LNCaP clone FGC (cell line): ENCODE data around the gene ASIC1.

Experiments
- DNase-seq: peaks from one replicate; pipeline ENCODE4 v3.0.0-alpha.2; 2011; ENCODE audit warnings: low read depth
- H3K4me3 ChIP-seq: 2 replicates; pipeline ENCODE4 v1.5.1; 2011; ENCODE audit warnings: mild to moderate bottlenecking, low read depth, low read length, control low read depth
- TF ChIP-seq, protein P1 (sequence below): IDR thresholded peaks from 2 replicates; pipeline ENCODE4 v1.5.1; 2012; ENCODE audit warnings: mild to moderate bottlenecking; ENCODE audit not compliant: control insufficient read depth, insufficient read depth; ENCODE audit errors: extremely low read depth

Gene ASIC1

DNA sequence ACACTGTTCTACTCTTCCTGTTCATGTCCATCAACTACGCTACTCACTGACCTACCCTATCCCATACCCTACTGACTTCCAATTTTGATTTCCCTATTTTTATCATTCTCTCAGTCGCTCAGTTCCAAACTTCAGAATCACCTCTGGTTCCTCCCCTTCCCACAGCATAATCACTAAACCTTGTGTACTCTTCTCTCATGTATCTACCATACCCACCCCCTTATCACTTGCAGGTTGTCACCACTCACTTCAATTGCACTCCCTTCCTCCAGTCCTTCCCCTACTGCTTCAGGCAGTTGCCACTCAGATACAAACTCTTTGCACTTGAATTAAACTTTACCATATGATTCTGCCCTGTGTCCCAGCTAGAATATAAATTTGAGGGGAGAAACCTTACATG, 38.4 kb upstream of the ASIC1 start:
- TF ChIP-seq, protein P1, sequence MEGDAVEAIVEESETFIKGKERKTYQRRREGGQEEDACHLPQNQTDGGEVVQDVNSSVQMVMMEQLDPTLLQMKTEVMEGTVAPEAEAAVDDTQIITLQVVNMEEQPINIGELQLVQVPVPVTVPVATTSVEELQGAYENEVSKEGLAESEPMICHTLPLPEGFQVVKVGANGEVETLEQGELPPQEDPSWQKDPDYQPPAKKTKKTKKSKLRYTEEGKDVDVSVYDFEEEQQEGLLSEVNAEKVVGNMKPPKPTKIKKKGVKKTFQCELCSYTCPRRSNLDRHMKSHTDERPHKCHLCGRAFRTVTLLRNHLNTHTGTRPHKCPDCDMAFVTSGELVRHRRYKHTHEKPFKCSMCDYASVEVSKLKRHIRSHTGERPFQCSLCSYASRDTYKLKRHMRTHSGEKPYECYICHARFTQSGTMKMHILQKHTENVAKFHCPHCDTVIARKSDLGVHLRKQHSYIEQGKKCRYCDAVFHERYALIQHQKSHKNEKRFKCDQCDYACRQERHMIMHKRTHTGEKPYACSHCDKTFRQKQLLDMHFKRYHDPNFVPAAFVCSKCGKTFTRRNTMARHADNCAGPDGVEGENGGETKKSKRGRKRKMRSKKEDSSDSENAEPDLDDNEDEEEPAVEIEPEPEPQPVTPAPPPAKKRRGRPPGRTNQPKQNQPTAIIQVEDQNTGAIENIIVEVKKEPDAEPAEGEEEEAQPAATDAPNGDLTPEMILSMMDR: no peak
- DNase-seq: no peak
- no peak overlapping the region for H3K4me3 ChIP-seq

DNA sequence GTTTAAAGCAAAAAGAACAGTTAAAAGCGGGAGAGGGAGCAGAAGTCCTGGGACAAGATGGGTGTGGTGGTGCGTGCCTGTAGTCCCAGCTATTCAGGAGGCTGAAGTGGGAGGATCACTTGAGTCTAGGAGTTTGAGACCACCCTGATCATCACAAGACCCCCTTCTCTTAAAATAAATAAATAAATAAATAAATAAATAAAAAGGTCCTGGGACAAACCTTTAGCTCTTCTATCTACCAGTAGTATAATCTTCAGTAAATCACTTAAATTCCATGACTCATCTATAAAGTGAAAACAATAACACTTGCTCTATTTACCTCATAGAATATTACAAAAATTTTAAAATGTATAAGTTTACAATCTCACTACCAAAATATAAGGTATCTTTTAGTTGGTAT, 37.9 kb upstream of the ASIC1 start:
- DNase-seq: no peak
- no peak overlapping the region for H3K4me3 ChIP-seq
- TF ChIP-seq, protein P1: no peak

DNA sequence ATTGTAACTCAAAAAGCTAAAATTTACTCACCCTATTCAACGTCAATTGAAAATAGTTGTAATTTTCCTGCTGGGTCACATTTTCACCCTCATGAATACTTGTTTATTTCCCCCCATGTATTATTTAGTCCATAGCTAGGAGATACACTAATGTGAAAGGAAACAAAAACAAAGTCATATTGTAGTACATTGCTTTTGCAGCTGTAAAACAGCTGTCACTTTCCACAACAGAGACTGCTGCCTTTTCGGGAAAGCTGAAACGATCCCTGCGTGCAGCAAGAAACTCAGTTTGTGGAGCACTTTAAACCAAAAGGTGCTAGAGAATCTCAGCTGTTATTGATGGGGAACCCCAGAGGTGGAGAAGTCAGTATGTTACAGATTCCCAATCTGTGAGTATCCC, 36.4 kb upstream of the ASIC1 start:
- DNase-seq: no peak
- no peak overlapping the region for H3K4me3 ChIP-seq
- TF ChIP-seq, protein P1: no peak

DNA sequence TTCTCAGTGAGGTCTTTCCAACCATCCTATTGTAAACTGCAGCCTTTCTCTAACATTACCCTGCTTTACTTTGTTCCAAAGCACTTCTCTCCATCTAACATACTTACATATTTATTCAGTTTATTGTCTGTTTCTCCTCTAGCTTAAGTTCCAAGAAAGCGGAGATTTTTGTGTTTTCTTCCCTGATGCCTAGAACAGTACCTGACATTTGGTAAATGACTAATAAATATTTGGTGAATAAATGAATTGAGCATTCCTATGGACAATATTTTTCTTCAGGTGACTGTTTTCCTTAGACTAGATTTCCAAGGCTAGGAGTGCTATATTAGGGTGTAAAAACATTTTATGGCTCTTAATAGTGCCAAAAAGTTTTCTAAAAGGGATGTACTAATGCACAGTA, 34.5 kb upstream of the ASIC1 start:
- TF ChIP-seq, protein P1: no peak
- DNase-seq: no peak
- no peak overlapping the region for H3K4me3 ChIP-seq

DNA sequence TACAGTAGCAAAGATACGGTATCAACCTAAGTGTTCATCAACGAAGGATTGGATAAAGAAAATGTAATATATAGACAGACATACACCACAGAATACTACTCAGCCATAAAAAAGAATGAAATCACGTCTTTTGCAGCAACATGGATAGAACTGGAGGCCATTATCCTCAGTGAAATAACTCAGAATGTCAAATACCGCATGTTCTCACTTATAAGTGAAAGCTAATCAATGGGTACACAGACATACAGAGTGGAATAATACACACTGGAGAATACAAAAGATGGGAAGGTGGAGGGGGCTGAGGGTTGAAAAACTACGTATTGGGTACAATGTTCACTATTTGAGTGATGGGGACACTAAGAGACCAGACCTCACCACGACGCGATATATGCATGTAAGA, 33.2 kb upstream of the ASIC1 start:
- no peak for DNase-seq
- TF ChIP-seq, protein P1: no peak
- peak overlapping the region; percentile 66 for H3K4me3 ChIP-seq

DNA sequence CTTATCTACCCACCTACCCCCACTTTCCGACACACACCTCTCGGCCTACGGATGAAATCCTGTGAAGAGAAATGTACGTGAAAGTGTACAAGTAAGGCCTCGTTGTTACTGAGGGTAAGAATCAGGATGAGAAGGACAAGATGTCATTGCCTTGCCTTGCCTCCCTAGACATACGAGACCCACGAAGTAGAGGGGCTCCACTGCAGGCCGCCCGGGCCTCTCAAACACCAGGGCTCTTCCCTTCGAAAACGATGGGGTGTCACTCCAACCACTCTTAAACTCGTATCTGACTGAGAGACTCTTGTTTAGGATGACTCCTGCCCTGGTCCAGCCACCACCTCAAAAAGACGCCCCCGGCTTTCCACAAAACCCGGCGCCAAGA, 32.6 kb upstream of the ASIC1 start:
- DNase-seq: no peak
- TF ChIP-seq, protein P1: no peak
- peak overlapping the region; percentile 66 for H3K4me3 ChIP-seq

DNA sequence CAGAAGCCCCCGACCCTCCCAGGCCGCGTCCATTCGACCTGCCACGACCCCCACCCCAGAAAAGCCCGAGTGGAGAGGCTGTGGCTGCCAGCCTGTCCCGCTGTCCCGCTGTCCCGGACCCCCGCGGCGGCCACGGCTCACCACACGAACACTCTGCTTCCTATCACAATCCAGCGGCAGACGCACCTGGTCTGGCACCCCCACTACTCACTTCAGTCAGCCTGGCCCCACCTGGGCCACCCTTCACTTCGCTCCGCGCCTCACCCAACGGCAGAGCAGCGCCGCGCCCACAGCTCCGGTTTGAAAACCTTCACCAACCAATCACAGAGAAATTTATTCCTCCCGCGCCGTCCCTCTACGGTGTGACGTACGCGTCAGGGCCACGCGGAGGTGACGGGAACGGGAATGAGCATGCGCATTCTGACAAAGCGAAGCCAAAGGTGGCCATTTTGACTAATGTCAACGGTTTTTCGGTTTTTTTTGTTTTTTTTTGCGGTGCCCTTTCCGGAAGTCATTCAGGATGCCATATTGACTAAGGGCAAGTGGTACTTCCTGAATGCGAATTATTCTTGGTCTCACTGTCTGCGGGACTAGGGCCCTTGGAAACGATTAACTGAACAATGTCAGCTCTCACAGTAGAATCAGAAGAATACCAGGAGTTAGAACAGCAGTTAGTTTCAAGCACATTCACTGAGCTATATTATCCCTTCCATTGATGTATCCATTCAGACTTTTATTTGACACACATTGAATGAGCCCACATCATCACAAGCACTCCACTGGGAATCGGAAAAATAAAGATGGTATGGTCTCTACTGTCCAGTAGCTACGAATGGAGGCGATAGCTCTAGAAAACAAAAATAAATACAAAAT, 32.0 kb upstream of the ASIC1 start, which contains the start of gene RACGAP1:
Gene RACGAP1, minus strand, starts transcription at position 308 of the 873 bp plus-strand sequence. CDS start 8,779 bp downstream, outside the sequence.
- peak within 1 kb of the TSS; percentile 66 for H3K4me3 ChIP-seq
- peak; percentile 96 for DNase-seq
- TF ChIP-seq, protein P1: no peak
